HG02623 (cell line): ENCODE results near the gene EFHC1.

Source experiments
- ATAC-seq: cut with Tn5 transposase; IDR thresholded peaks from one replicate; pipeline ENCODE4 v1.9.1; 2021; ENCODE audit warnings: moderate library complexity; ENCODE audit not compliant: unreplicated experiment

Gene EFHC1

GRCh38 chr6:52537001-52537753 is 117.0 kb downstream of the EFHC1 start:
- peak; percentile 65 for ATAC-seq

GRCh38 chr6:52538252-52538900 is 118.2 kb downstream of the EFHC1 start:
- no peak for ATAC-seq

- ATAC-seq = no peak
These were observed 118.8 kb downstream of the EFHC1 start for GRCh38 chr6:52538901-52539354.

DNA sequence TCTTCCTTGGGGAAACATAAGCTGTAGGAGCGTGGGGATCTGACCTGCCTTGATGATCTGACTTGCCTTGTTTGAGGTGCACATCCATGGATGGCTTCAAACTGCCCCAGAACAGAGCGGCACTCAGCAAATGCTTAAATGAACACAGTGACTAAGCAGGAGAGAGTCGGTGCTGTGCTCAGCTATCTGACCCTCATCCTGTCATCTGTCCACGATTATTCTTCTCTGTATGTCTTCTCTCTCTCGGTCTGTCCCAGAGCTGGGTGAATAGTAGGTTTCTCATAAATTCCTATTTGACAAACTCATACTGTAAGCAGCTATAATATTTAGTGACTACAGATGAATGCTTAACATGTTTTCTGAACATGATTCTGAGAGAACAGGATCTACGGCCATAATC is 119.5 kb downstream of the EFHC1 start:
- ATAC-seq = no peak

DNA sequence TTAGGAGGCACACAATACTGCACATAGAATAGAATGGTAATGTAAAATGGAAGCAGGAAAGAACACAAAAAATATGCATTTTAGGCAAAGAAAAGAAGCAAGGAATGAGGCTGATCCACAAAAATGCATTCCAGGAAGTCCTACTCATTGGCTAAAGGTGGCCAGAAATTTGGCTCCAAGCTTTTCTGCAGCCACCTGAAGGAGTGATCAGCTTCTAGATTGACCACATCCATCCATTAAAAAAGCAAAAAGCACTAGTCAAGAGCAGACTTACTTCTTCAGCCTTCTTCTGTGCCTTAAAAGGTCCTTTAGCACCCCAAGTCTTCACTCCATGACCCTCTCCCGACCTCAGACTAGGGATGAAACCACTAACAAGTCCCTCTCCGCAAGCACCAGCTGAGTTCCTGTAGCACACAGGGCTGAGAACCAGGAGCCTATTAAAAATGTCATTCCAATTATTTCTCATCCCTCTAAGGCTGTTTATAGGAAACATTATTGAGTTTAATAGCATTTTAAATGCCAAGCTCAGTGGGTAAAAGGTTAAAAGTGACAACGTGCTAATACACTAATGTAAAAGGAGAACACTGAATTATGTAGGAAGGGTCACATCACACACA is 120.3 kb downstream of the EFHC1 start:
- no peak for ATAC-seq

DNA sequence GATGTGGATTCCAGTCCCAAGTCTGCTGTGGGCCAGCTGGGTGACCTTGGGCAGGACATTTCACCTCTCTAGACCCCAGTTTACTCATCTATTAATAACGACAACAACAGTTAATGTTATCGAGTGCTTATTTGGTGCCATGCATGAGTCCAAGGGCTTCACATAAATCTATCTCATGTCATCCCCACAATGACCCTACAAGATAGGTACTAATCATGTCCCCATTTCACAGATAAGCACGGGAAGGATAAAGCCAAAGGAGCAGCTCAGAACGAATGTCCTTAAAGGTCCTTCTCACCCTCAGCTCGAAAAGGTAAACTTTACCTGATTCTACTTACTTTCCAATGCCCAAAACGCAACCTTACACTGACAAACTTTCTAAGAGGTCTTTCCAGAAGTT is 121.0 kb downstream of the EFHC1 start:
- ATAC-seq = no peak

DNA sequence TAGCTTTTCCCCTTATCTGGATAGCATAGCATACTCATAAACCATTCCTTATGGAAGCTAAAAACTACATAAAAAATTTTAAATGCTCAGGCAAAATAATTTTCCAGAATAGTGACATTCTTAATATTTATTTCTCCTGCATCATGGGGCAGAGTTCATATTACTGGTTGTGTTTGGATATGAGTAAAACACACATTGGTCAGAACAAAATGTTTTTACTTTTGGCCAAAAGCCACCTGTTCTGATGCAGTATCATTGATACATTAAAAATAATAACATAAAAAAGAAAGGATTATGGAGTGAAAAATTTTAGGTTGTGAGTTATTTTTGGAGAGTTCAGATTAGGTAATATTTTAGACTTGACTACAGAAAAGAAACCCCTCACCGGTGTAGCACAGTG is 123.1 kb downstream of the EFHC1 start:
- ATAC-seq = no peak

GRCh38 chr6:52543729-52544601 is 123.8 kb downstream of the EFHC1 start:
- ATAC-seq = no peak

DNA sequence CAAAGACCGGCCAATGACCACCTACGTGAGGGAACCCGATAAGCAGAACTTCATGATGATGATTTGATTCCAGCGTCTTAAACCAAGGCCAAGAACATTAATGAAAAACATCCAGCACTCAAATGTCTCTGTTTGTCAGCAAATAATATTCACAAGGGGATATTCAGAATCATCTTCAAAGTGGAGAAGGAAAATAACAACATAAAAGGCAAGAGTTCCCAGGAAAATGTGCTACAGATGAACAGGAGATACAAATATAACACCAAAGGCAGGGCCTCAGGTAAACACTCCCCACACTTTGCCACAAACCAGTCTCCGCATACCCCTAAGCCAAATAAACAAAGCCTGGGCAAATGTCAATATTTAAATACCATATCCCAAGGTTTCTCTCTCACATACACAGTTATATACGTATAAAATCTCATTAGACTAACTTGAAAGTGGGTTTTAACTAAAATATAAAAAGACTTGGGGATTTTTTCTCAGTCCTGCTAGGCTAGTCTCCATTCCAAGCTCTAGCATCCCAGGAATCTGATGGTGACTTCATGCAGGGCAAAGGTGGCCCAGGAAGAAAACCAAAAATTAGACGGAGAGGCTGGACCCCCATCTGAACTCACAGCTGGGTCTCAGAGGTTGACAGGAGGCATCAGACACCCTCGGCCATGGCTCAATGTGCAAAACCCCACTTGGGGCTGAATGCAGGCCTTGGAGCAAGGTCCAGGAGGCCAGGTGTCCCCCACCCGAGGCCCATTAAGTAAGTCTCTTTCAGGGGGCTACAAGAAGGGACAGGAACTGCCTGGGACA is 124.7 kb downstream of the EFHC1 start:
- ATAC-seq = no peak

DNA sequence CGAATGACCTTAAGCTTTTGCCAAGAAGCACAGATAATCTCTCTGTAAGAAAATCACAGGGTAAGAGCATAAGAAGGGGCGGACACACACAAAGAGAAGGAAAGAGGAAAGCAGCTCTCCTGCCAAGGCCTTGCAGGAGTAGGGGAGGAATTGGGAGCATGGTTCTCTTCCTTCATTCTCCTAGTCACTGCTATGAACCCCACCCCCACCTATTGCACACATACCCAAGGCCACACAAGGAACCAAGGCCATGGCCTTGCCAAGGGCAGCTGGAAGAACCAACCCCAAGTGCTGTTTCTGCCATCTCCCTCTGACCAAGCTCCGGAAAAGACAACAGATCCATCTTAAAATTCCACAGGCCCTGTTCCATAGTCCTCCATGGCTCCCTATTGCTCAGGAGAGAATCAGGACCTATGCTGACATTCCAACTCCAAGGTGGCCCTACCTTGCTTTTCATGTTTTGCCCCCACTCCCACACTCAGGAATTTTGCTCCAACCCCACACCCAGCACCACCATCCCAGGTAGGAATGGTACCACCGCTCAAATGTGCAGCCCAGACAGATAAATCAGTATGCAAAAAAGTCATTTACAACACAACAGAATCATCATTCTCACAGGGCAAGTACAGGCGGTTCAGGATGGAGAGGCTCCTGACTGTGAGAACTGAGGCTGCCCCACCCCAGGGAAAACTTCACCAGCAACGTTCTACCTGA is 125.4 kb downstream of the EFHC1 start:
- ATAC-seq = no peak

DNA sequence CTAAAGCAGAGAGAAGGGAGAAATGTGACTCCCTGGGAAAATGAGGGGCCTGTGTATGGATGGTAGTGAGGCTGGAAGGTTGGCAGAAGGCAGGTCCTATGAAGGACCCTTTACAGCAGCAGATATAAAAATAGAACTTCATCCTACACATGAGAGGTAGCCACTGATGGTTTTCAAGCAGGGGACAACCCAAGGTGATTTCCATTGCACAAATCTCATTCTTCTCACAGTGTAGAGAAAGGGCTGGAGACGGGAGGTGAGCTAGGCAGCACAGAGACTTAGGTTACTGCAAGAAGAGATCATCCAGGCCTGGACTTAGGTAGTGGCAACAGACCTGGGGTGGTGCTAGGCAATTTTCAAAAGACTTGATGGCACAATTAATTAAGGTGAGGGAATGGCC is 126.0 kb downstream of the EFHC1 start:
- peak; percentile 54 for ATAC-seq

GRCh38 chr6:52546678-52547077 is 126.5 kb downstream of the EFHC1 start:
- ATAC-seq = peak; percentile 85

DNA sequence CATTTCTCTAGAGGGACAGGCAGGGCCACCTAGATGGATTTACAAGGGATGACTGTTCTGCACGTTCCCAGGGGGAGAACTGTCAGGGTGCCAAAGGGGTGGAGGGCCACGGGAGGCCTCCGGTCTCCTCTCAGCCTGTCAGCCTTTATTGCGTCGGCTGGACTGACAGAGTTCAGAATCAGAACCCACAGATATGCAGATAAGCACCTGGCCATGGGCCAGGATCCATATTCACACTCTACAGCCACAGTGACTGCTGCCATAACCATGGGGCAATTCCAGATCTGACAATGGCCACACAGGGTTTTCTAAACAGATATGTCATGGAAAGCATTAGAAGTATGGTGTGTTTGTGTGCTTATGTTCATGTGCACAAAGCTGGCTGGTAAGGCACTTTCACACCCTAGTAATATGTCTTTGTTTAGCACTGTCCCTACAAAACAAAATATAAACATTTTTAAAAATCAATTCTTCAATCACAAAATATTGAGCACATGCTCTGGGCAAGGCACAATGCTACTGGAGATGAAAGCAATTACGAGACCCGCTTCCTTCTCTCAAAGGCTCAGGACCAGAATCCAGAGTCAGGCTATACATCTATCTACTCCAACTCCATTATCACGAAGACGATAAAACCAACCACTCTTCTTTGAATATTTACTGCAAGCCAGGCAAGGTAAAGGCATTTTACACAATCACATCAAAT is 127.7 kb downstream of the EFHC1 start:
- no peak for ATAC-seq

GRCh38 chr6:52548353-52548713 is 128.2 kb downstream of the EFHC1 start:
- no peak for ATAC-seq

GRCh38 chr6:52548999-52549398 is 128.9 kb downstream of the EFHC1 start:
- ATAC-seq = no peak

- ATAC-seq = no peak
These were observed 129.3 kb downstream of the EFHC1 start for GRCh38 chr6:52549428-52549827.

DNA sequence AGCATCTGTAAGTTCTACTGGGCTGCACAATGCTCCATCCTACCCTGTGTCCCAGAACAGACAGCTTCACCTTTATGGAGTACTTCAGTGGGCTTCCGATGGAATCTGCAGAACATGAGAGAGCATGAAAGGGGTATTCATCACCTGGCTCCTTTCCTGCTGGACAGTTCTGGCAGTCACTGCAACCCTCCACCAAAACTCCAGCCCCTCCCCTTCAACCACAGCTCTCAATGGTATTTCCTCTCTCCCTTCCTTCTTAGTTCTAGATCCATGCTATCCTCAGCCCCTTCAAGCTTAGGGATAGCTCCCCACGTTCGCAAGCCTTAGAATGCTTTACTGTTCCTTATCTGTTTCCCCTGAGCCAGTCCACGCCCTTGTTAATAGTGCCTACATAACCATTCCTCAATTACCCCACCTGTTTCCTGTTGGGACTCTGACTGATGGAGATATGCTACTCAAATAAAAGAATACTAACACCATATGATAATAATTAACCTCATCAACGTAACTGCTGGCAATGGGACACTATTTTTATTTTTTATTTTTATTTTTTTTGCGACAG is 130.0 kb downstream of the EFHC1 start:
- no peak for ATAC-seq

DNA sequence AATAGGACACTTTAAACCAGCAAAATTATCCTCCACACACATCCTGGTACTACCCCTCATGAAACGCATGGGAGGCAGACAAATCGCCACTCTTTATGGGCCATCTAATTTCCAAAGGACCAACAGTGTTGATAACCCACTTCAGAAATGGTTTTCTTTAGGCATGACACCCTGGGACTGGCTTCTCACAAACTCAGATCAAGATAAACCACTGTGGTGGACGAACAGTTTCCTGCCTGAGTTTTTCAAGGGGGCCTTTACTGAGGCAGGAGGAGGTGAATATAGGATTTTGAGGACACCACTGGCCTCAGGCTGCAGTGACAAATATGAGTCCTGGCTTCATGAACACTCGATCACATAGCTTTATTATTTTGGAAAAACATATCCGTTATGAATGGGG is 130.7 kb downstream of the EFHC1 start:
- ATAC-seq = no peak
